ENCODE measurements around the gene RBPJL.

The RBPJL gene

GRCh38 chr20:45306431-45306982 is at the start of gene RBPJL:
TSS of gene RBPJL (plus strand) at chr20:45306840. CDS start at chr20:45306923, 83 bp downstream.
- DNase-seq, result peak; percentile 38

GRCh38 chr20:45257161-45257560 is 49.5 kb upstream of the RBPJL start:
- DNase-seq, result no peak

- DNase-seq, result no peak
Observed at GRCh38 chr20:45257711-45258110, 48.9 kb upstream of the RBPJL start.

- no peak for DNase-seq
Observed at GRCh38 chr20:45258259-45258658, 48.4 kb upstream of the RBPJL start.

GRCh38 chr20:45258664-45259063 is 48.0 kb upstream of the RBPJL start:
- no peak for DNase-seq

- no peak for DNase-seq
Observed at GRCh38 chr20:45263556-45264266, 42.9 kb upstream of the RBPJL start.

GRCh38 chr20:45266977-45267376 is 39.7 kb upstream of the RBPJL start:
- no peak for DNase-seq

GRCh38 chr20:45268531-45268930 is 38.1 kb upstream of the RBPJL start:
- no peak for DNase-seq

- DNase-seq, result no peak
Observed at GRCh38 chr20:45269056-45269455, 37.6 kb upstream of the RBPJL start.

- DNase-seq, result no peak
Observed at GRCh38 chr20:45269754-45270270, 36.8 kb upstream of the RBPJL start.

GRCh38 chr20:45275338-45275737 is 31.3 kb upstream of the RBPJL start:
- no peak for DNase-seq

- DNase-seq, result no peak
Observed at GRCh38 chr20:45279992-45280391, 26.6 kb upstream of the RBPJL start.

GRCh38 chr20:45282700-45283550 is 23.7 kb upstream of the RBPJL start:
- no peak for DNase-seq

- DNase-seq, result no peak
Observed at GRCh38 chr20:45283551-45284057, 23.0 kb upstream of the RBPJL start.

- DNase-seq, result no peak
Observed at GRCh38 chr20:45288376-45288775, 18.3 kb upstream of the RBPJL start.

- DNase-seq, result no peak
Observed at GRCh38 chr20:45288860-45289259, 17.8 kb upstream of the RBPJL start.

GRCh38 chr20:45289942-45290676 is 16.5 kb upstream of the RBPJL start:
- no peak for DNase-seq

GRCh38 chr20:45290677-45291355 is 15.8 kb upstream of the RBPJL start:
- peak; percentile 96 for DNase-seq

GRCh38 chr20:45291526-45291925 is 15.1 kb upstream of the RBPJL start:
- DNase-seq, result no peak

- no peak for DNase-seq
Observed at GRCh38 chr20:45292343-45292742, 14.3 kb upstream of the RBPJL start.

GRCh38 chr20:45293041-45294002 is 13.3 kb upstream of the RBPJL start:
- DNase-seq, result peak; percentile 97
